ENCODE data around the gene MCC. TPM values are rescaled to one million over a fixed set of nuclear protein-coding genes. Genes with fewer than 3 reads are reported as not detected.

The MCC gene
- total and polyA plus RNA-seq, 4 donors: 4.5 to 20.0 (median 9.7) TPM

GRCh38 chr5:113017881-113018635 is 470.2 kb downstream of the MCC start:
- Histone ChIP-seq H3K4me1 (ENCODE audit: control insufficient read depth in 1 of 2, insufficient read depth in 2 of 2, low read length in 2 of 2) (no peaks in the 10 kb centered on the region), H3K27me3 (ENCODE audit: control insufficient read depth in 1 of 2, insufficient read depth in 2 of 2, low read length in 1 of 2) (no peaks in the 10 kb centered on the region), H3K9me3 (ENCODE audit: control insufficient read depth, low read length) (no peaks in the 10 kb centered on the region), H3K36me3 (ENCODE audit: control insufficient read depth in 1 of 2, insufficient read depth in 2 of 2, low read length in 1 of 2) (no peaks in the 10 kb centered on the region), H3K4me3 (ENCODE audit: low read length in 2 of 2) (no peak overlapping the region), H3K27ac (ENCODE audit: low read depth in 1 of 2, low read length in 2 of 2) (no peak overlapping the region)
- intact Hi-C loops (cut with DNase I): no loop called here
- WGBS, 2 donors: 89 to 91% methylated on average over 2 of the region's 2 CpGs
- ATAC-seq (ENCODE audit: low FRiP score) (no peak), DNase-seq (no peak)

- Histone ChIP-seq H3K4me1 (ENCODE audit: control insufficient read depth in 1 of 2, insufficient read depth in 2 of 2, low read length in 2 of 2) (no peaks in the 10 kb centered on the region), H3K9me3 (ENCODE audit: control insufficient read depth, low read length) (no peaks in the 10 kb centered on the region), H3K36me3 (ENCODE audit: control insufficient read depth in 1 of 2, insufficient read depth in 2 of 2, low read length in 1 of 2) (peaks cover 0 to 2% of the 10 kb centered on the region in 2 donors), H3K27ac (ENCODE audit: low read depth in 1 of 2, low read length in 2 of 2) (no peak overlapping the region), H3K4me3 (ENCODE audit: low read length in 2 of 2) (no peak overlapping the region), H3K27me3 (ENCODE audit: control insufficient read depth in 1 of 2, insufficient read depth in 2 of 2, low read length in 1 of 2) (no peaks in the 10 kb centered on the region)
- ATAC-seq (ENCODE audit: low FRiP score) (no peak), DNase-seq (no peak)
- 91 to 96% methylated on average over 1 of the region's 1 CpG for WGBS, 2 donors
- intact Hi-C loops (cut with DNase I): no loop called here
Observed at GRCh38 chr5:113005454-113005853, 482.8 kb downstream of the MCC start.

DNA sequence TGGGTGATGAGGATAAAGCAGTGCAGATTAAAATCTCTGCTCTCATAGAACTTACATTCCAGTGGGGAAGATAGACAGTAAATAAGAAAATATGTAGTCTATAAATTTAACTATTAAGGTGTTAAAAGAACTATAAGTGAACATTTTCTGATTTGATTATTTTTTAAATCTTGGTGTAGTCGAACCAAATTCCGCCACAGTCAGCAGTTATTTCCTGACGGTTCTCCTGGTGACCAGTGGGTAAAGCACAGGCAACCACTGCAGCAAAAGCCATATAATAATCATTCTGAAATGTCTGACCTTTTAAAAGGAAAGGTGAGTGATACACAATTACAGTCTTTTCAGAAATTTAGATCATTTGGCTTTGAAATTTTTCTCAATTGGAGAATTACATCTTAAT is 484.5 kb downstream of the MCC start:
- no peak overlapping the region for H3K4me3 ChIP-seq (ENCODE audit: low read length in 2 of 2)
- 75 to 77% methylated on average over 3 of the region's 3 CpGs for WGBS, 2 donors
- ATAC-seq (ENCODE audit: low FRiP score): no peak

DNA sequence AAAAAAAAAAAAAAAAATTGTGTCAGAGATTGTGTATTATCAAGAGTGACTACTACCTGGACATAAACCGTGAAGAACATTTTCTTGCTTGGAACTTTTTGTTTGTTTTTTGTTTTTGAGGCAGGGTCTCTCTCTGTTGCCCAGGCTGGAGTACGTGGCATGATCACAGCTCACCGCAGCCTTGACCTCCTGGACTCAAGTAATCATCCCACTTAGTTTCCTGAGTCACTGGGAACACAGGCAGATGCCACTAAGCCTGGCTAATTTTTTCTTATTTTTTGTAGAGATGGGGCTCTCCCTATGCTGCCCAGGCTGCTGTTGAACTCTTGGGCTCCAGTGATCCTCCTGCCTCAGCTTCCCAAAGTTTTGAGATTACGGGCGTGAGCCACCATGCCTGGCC is 485.8 kb downstream of the MCC start:
- WGBS, 2 donors: 95 to 96% methylated on average over 5 of the region's 5 CpGs
- H3K36me3 ChIP-seq (ENCODE audit: control insufficient read depth in 1 of 2, insufficient read depth in 2 of 2, low read length in 1 of 2): peaks cover 0 to 2% of the 10 kb centered on the region in 2 donors
- H3K27me3 ChIP-seq (ENCODE audit: control insufficient read depth in 1 of 2, insufficient read depth in 2 of 2, low read length in 1 of 2): no peaks in the 10 kb centered on the region
- H3K9me3 ChIP-seq (ENCODE audit: control insufficient read depth, low read length): no peaks in the 10 kb centered on the region
- no peak for DNase-seq
- no peak overlapping the region for H3K4me3 ChIP-seq (ENCODE audit: low read length in 2 of 2)
- H3K4me1 ChIP-seq (ENCODE audit: control insufficient read depth in 1 of 2, insufficient read depth in 2 of 2, low read length in 2 of 2): no peaks in the 10 kb centered on the region
- intact Hi-C loops (cut with DNase I): no loop called here
- ATAC-seq (ENCODE audit: low FRiP score): no peak
- no peak overlapping the region for H3K27ac ChIP-seq (ENCODE audit: low read depth in 1 of 2, low read length in 2 of 2)

More for the DNA sequence above, 484.5 kb downstream of the MCC start:
- Histone ChIP-seq H3K36me3 (ENCODE audit: control insufficient read depth in 1 of 2, insufficient read depth in 2 of 2, low read length in 1 of 2) (peaks cover 0 to 2% of the 10 kb centered on the region in 2 donors), H3K4me1 (ENCODE audit: control insufficient read depth in 1 of 2, insufficient read depth in 2 of 2, low read length in 2 of 2) (no peaks in the 10 kb centered on the region), H3K27me3 (ENCODE audit: control insufficient read depth in 1 of 2, insufficient read depth in 2 of 2, low read length in 1 of 2) (no peaks in the 10 kb centered on the region), H3K27ac (ENCODE audit: low read depth in 1 of 2, low read length in 2 of 2) (no peak overlapping the region), H3K9me3 (ENCODE audit: control insufficient read depth, low read length) (no peaks in the 10 kb centered on the region)
- DNase-seq: no peak
- intact Hi-C loops (cut with DNase I): no loop called here

GRCh38 chr5:113000466-113000865 is 487.8 kb downstream of the MCC start:
- intact Hi-C loops (cut with DNase I): no loop called here
- ATAC-seq (ENCODE audit: low FRiP score) (no peak), DNase-seq (no peak)
- H3K4me1 ChIP-seq (ENCODE audit: control insufficient read depth in 1 of 2, insufficient read depth in 2 of 2, low read length in 2 of 2): no peaks in the 10 kb centered on the region
- no peak overlapping the region for H3K27ac ChIP-seq (ENCODE audit: low read depth in 1 of 2, low read length in 2 of 2)
- H3K9me3 ChIP-seq (ENCODE audit: control insufficient read depth, low read length): no peaks in the 10 kb centered on the region
- WGBS, 2 donors: 96 to 97% methylated on average over 2 of the region's 2 CpGs
- peaks cover 0 to 2% of the 10 kb centered on the region in 2 donors for H3K36me3 ChIP-seq (ENCODE audit: control insufficient read depth in 1 of 2, insufficient read depth in 2 of 2, low read length in 1 of 2)
- H3K4me3 ChIP-seq (ENCODE audit: low read length in 2 of 2): no peak overlapping the region
- no peaks in the 10 kb centered on the region for H3K27me3 ChIP-seq (ENCODE audit: control insufficient read depth in 1 of 2, insufficient read depth in 2 of 2, low read length in 1 of 2)

DNA sequence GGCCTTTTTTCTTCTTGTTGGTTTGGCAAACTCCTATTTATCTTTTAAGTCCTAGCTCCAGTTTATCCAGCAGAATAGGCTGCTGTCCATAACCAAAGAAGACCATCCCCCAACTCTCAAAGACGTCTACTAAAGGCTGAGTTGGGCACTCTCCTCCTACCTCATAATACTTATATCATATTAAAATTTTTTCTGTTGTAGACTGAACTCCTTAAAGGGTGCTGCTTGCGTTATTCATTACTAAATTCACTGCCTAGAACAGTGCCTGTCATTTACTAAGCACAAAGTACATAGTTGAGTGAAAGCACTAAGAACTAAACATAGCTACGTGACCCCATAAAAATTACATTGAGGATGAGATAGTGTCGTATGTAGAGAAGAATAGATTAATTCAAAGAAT is 490.0 kb downstream of the MCC start:
- no peak overlapping the region for H3K4me3 ChIP-seq (ENCODE audit: low read length in 2 of 2)
- 82 to 86% methylated on average over 4 of the region's 4 CpGs for WGBS, 2 donors
- no peak for DNase-seq
- no peaks in the 10 kb centered on the region for H3K27me3 ChIP-seq (ENCODE audit: control insufficient read depth in 1 of 2, insufficient read depth in 2 of 2, low read length in 1 of 2)
- no peaks in the 10 kb centered on the region for H3K4me1 ChIP-seq (ENCODE audit: control insufficient read depth in 1 of 2, insufficient read depth in 2 of 2, low read length in 2 of 2)
- intact Hi-C loops (cut with DNase I): loop anchor here (5.0 to 10.0 kb wide), 4 partner anchors 337 to 609 kb away; partner anchors contain the start of gene YTHDC2 (in 2 of the 2)
- H3K9me3 ChIP-seq (ENCODE audit: control insufficient read depth, low read length): no peaks in the 10 kb centered on the region
- peaks cover 0 to under 1% of the 10 kb centered on the region in 2 donors for H3K36me3 ChIP-seq (ENCODE audit: control insufficient read depth in 1 of 2, insufficient read depth in 2 of 2, low read length in 1 of 2)
- no peak for ATAC-seq (ENCODE audit: low FRiP score)
- H3K27ac ChIP-seq (ENCODE audit: low read depth in 1 of 2, low read length in 2 of 2): no peak overlapping the region

- intact Hi-C loops (cut with DNase I): loop anchor here (5.0 to 10.0 kb wide), 4 partner anchors 338 to 610 kb away; partner anchors contain the start of gene YTHDC2 (in 2 of the 2)
- Histone ChIP-seq H3K9me3 (ENCODE audit: control insufficient read depth, low read length) (no peaks in the 10 kb centered on the region), H3K27ac (ENCODE audit: low read depth in 1 of 2, low read length in 2 of 2) (no peak overlapping the region), H3K4me1 (ENCODE audit: control insufficient read depth in 1 of 2, insufficient read depth in 2 of 2, low read length in 2 of 2) (no peaks in the 10 kb centered on the region), H3K4me3 (ENCODE audit: low read length in 2 of 2) (no peak overlapping the region), H3K27me3 (ENCODE audit: control insufficient read depth in 1 of 2, insufficient read depth in 2 of 2, low read length in 1 of 2) (no peaks in the 10 kb centered on the region), H3K36me3 (ENCODE audit: control insufficient read depth in 1 of 2, insufficient read depth in 2 of 2, low read length in 1 of 2) (no peaks in the 10 kb centered on the region)
- WGBS, 2 donors: 67 to 71% methylated on average over 4 of the region's 4 CpGs
- ATAC-seq (ENCODE audit: low FRiP score) (no peak), DNase-seq (no peak)
Observed at GRCh38 chr5:112996830-112997374, 491.4 kb downstream of the MCC start.

DNA sequence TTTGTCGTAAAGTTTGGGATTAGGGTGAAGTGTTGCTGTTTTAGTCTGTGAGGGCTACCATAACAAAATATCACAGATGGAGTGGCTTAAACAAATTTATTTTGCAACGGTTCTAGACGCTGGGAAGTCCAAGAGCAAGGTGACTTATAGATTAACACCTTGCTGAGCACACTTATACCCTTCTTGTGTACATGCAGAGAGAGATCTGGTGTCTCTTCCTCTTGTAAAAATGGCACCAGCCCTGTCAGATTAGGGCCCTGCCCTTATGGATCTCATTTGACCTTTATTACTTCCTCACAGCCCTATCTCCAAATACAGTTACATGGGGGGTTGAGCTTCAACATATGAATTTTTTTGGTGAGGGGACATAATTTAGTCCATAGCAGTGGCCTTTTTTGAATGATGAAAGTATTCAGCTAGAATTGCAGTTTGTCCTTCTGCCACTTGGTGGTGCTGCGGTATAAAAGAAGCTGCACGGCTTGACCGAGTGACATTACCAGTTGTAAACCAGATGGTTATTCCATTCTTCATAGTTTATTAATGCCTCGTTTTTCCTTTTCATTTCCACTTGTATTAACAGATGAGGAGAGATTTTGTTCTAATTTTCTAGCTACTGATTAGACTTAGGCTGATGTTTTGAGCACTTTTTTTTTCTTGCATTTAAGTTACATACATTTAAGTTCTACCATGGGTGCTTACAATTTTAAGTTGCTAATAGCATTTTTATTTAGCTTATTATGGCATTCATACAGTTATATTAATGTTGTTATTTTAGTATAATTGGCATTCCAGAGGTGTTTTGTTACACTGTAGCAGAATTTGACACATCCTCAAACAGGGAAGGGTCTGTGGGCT is 492.3 kb downstream of the MCC start:
- no peaks in the 10 kb centered on the region for H3K4me1 ChIP-seq (ENCODE audit: control insufficient read depth in 1 of 2, insufficient read depth in 2 of 2, low read length in 2 of 2)
- H3K27me3 ChIP-seq (ENCODE audit: control insufficient read depth in 1 of 2, insufficient read depth in 2 of 2, low read length in 1 of 2): no peaks in the 10 kb centered on the region
- H3K36me3 ChIP-seq (ENCODE audit: control insufficient read depth in 1 of 2, insufficient read depth in 2 of 2, low read length in 1 of 2): no peaks in the 10 kb centered on the region
- no peaks in the 10 kb centered on the region for H3K9me3 ChIP-seq (ENCODE audit: control insufficient read depth, low read length)
- WGBS, 2 donors: 19 to 20% methylated on average over 7 of the region's 7 CpGs
- ATAC-seq (ENCODE audit: low FRiP score) (peak; percentile 87), DNase-seq (peak; percentile 76 to 82)
- no peak overlapping the region for H3K4me3 ChIP-seq (ENCODE audit: low read length in 2 of 2)
- intact Hi-C loops (cut with DNase I): loop anchor here (5.0 to 10.0 kb wide), 4 partner anchors 339 to 611 kb away; partner anchors contain the start of gene YTHDC2 (in 2 of the 2)
- no peak overlapping the region for H3K27ac ChIP-seq (ENCODE audit: low read depth in 1 of 2, low read length in 2 of 2)

All from aorta (tissue), 5 donors.